Suppressor macrophage (primary cell): Measurements from ENCODE around the gene HLA-DOB.

Experiments
- DNase-seq, 4 experiments: peaks; one replicate each; pipeline ENCODE4 v3.0.0-alpha.2; 2020 to 2022

Gene HLA-DOB

GRCh38 chr6:32843331-32843978, 26.7 kb upstream of the HLA-DOB start:
- DNase-seq, result peak in 3 of 4 experiments; percentile 15 to 24 (median 16)

GRCh38 chr6:32842690-32843089, 25.9 kb upstream of the HLA-DOB start:
- no peak for DNase-seq

GRCh38 chr6:32842021-32842650, 25.3 kb upstream of the HLA-DOB start:
- DNase-seq, result no peak

GRCh38 chr6:32840604-32841246, 23.9 kb upstream of the HLA-DOB start:
- no peak for DNase-seq

GRCh38 chr6:32839356-32839755, 22.6 kb upstream of the HLA-DOB start:
- no peak for DNase-seq

GRCh38 chr6:32838114-32838958, 21.5 kb upstream of the HLA-DOB start, which contains the start of gene TAP2:
Gene TAP2, minus strand, starts transcription at chr6:32838739. Its CDS starts 506 bp downstream, at chr6:32838233.
- peak; percentile 96 to 98 (median 98) for DNase-seq

- DNase-seq, result peak in 1 of 4 experiments; percentile 6
These were observed 20.9 kb upstream of the HLA-DOB start for GRCh38 chr6:32837651-32838113.

- no peak for DNase-seq
These were observed 20.1 kb upstream of the HLA-DOB start for GRCh38 chr6:32836873-32837272.

GRCh38 chr6:32835167-32835893, 18.5 kb upstream of the HLA-DOB start:
- DNase-seq, result no peak

- DNase-seq, result peak in 2 of 4 experiments; percentile 31 to 41
These were observed 16.9 kb upstream of the HLA-DOB start for GRCh38 chr6:32833664-32834063.

GRCh38 chr6:32832535-32832934, 15.7 kb upstream of the HLA-DOB start:
- no peak for DNase-seq

- DNase-seq, result no peak
These were observed 14.1 kb upstream of the HLA-DOB start for GRCh38 chr6:32830936-32831335.

GRCh38 chr6:32830017-32830416, 13.2 kb upstream of the HLA-DOB start:
- DNase-seq, result no peak

- no peak for DNase-seq
These were observed 12.7 kb upstream of the HLA-DOB start for GRCh38 chr6:32829495-32829894.

GRCh38 chr6:32827025-32827424, 10.2 kb upstream of the HLA-DOB start:
- no peak for DNase-seq

GRCh38 chr6:32825966-32826365, 9.2 kb upstream of the HLA-DOB start:
- DNase-seq, result peak in 2 of 4 experiments; percentile 23 to 26

- DNase-seq, result no peak
These were observed 2.9 kb upstream of the HLA-DOB start for GRCh38 chr6:32819729-32820128.

- DNase-seq, result no peak
These were observed 2.1 kb upstream of the HLA-DOB start for GRCh38 chr6:32818867-32819266.

GRCh38 chr6:32815996-32816395, 806 bp downstream of the HLA-DOB start:
- DNase-seq, result peak in 1 of 4 experiments; percentile 16

- no peak for DNase-seq
These were observed 1.7 kb downstream of the HLA-DOB start for GRCh38 chr6:32815115-32815514.

- DNase-seq, result peak in 1 of 4 experiments; percentile 10
These were observed 2.7 kb downstream of the HLA-DOB start for GRCh38 chr6:32814145-32814544.

- no peak for DNase-seq
These were observed 7.6 kb downstream of the HLA-DOB start for GRCh38 chr6:32809171-32809570.
